Calu3 (cell line): ENCODE data around the gene INSL4. TPM values are rescaled to one million over a fixed set of nuclear protein-coding genes. Genes with fewer than 3 reads are reported as not detected.

Experiments used
- Bru-seq: library from RNA; stranded (reverse); fragments of 400-500 nt; gene quantifications from one replicate; lab custom pipeline; 2021; lab: Mats Ljungman, UMichigan
- BruChase-seq, 2 experiments: library from RNA; stranded (reverse); fragments of 400-500 nt; gene quantifications; one replicate each; lab custom pipeline; 2021; lab: Mats Ljungman, UMichigan
- BruUV-seq: library from RNA; stranded (reverse); fragments of 400-500 nt; replicated peaks from 2 replicates; lab custom pipeline; 2021; lab: Mats Ljungman, UMichigan
- CTCF ChIA-PET: fragments of 300-600 bp; sonication (Branson Sonifier 250); formaldehyde crosslinking; loops from one replicate; lab custom pipeline; 2022; ENCODE audit warnings: antibody characterized with exemption; lab: Charles Lee
- DNase-seq: peaks from one replicate; pipeline ENCODE4 v3.0.0; 2022
- H3K27ac Mint-ChIP-seq: one replicate; pipeline ENCODE4 v1.8.0; 2022; ENCODE audit warnings: mixed read lengths; ENCODE audit not compliant: unreplicated experiment
- H3K27me3 Mint-ChIP-seq: one replicate; pipeline ENCODE4 v1.8.0; 2022; ENCODE audit warnings: mixed read lengths; ENCODE audit not compliant: unreplicated experiment
- H3K36me3 Mint-ChIP-seq: one replicate; pipeline ENCODE4 v1.8.0; 2022; ENCODE audit warnings: mild to moderate bottlenecking, moderate library complexity, mixed read lengths; ENCODE audit not compliant: insufficient read depth, unreplicated experiment
- H3K4me1 Mint-ChIP-seq: one replicate; pipeline ENCODE4 v1.8.0; 2022; ENCODE audit warnings: mild to moderate bottlenecking, low read depth, mixed read lengths; ENCODE audit not compliant: unreplicated experiment
- H3K4me3 Mint-ChIP-seq: one replicate; pipeline ENCODE4 v1.8.0; 2022; ENCODE audit warnings: mild to moderate bottlenecking, low read depth, moderate library complexity, mixed read lengths; ENCODE audit not compliant: unreplicated experiment
- H3K9me3 Mint-ChIP-seq: one replicate; pipeline ENCODE4 v1.8.0; 2022; ENCODE audit warnings: low read depth, mixed read lengths; ENCODE audit not compliant: unreplicated experiment
- CTCF ChIP-seq: fragments of 200-600 bp; IDR thresholded peaks from one replicate; pipeline ENCODE4 v1.8.0; 2022; ENCODE audit warnings: antibody characterized with exemption; ENCODE audit not compliant: unreplicated experiment
- intact Hi-C: fragments of 100-400 bp; cut with micrococcal nuclease; formaldehyde crosslinking; loops from one replicate; pipeline ENCODE4 v1.10.0; 2022; ENCODE audit not compliant: unreplicated experiment
- long read RNA-seq: library from polyadenylated mRNA; stranded (forward); transcript quantifications from one replicate; pipeline ENCODE4 v2.0.0, GENCODE V29; 2022
- total RNA-seq: library from RNA; stranded (reverse); gene quantifications from 2 replicates; pipeline ENCODE4 v1.2.3, GENCODE V29; 2022

Gene INSL4
- total RNA-seq (0.44 and 0.54 TPM in 2 replicates), Bru-seq, nascent RNA (percentile 20 among the genes with signal in this experiment), BruChase-seq, experiment 1, labeled RNA remaining after a 6-hour chase (percentile 37 among the genes with signal in this experiment), BruChase-seq, experiment 2, labeled RNA remaining after a 2-hour chase (percentile 33 among the genes with signal in this experiment)
- long read RNA-seq, transcript INSL4-201 (2 exons, 1,952 nt): major isoform, 6 of 8 reads
- long read RNA-seq, partial matches to known transcripts: 0 of 8 reads
- long read RNA-seq, other reads (novel, unspliced or antisense): 2 of 8 reads

GRCh38 chr9:5231212-5231611 is at the start of gene INSL4:
TSS of gene INSL4 (plus strand) at chr9:5231419. CDS start at chr9:5231524, 105 bp downstream.
- H3K4me3 Mint-ChIP-seq: no peak within 1 kb of the TSS
- intact Hi-C loops: no loop called here
- BruUV-seq: no TSS peak
- no peak within 1 kb of the TSS for H3K27ac Mint-ChIP-seq
- CTCF ChIA-PET: no interaction called here
- no peaks in the 10 kb centered on the region for H3K9me3 Mint-ChIP-seq
- H3K4me1 Mint-ChIP-seq: peaks cover 9% of the 10 kb centered on the region
- peak; percentile 24 for DNase-seq
- H3K27me3 Mint-ChIP-seq: peaks cover 7% of the 10 kb centered on the region
- H3K36me3 Mint-ChIP-seq: no peaks in the 10 kb centered on the region
- no peak for TF ChIP-seq CTCF

- DNase-seq: no peak
- peaks cover 5% of the 10 kb centered on the region for H3K4me1 Mint-ChIP-seq
- intact Hi-C loops: loop anchor here (5.0 to 10.0 kb wide), 2 partner anchors 418 to 430 kb away; no protein-coding TSS in a partner anchor
- H3K27me3 Mint-ChIP-seq: peaks cover 13% of the 10 kb centered on the region
- H3K9me3 Mint-ChIP-seq: no peaks in the 10 kb centered on the region
- no peaks in the 10 kb centered on the region for H3K36me3 Mint-ChIP-seq
- no peak overlapping the region for H3K27ac Mint-ChIP-seq
- BruUV-seq: no TSS peak
- CTCF ChIA-PET: interaction anchor here (0.7 to 2.2 kb wide), 2 partner anchors 136 to 718 kb away, joined by 3 to 17 read pairs; no protein-coding TSS in a partner anchor
- no peak for TF ChIP-seq CTCF
- H3K4me3 Mint-ChIP-seq: no peak overlapping the region
These were observed 46.4 kb upstream of the INSL4 start for GRCh38 chr9:5184776-5185175.

GRCh38 chr9:5185220-5185840 is 45.9 kb upstream of the INSL4 start, which contains the start of gene INSL6:
TSS of gene INSL6 (minus strand) at chr9:5185639. CDS start at chr9:5185602, 37 bp downstream.
- CTCF ChIA-PET: interaction anchor here (0.7 to 2.2 kb wide), 5 partner anchors 78 to 717 kb away, joined by 3 to 17 read pairs (median 11); partner anchors contain the start of gene PLGRKT
- no peaks in the 10 kb centered on the region for H3K36me3 Mint-ChIP-seq
- TF ChIP-seq CTCF: no peak

GRCh38 chr9:5186416-5187169 is 44.6 kb upstream of the INSL4 start:
- no peaks in the 10 kb centered on the region for H3K36me3 Mint-ChIP-seq
- no peaks in the 10 kb centered on the region for H3K9me3 Mint-ChIP-seq
- H3K27me3 Mint-ChIP-seq: peaks cover 13% of the 10 kb centered on the region
- peak; percentile 50 for TF ChIP-seq CTCF
- no TSS peak for BruUV-seq
- CTCF ChIA-PET: interaction anchor here (0.7 to 2.2 kb wide), 9 partner anchors 77 to 414 kb away, joined by 3 to 17 read pairs (median 9); partner anchors contain the start of gene PLGRKT
- peak; percentile 49 for DNase-seq
- intact Hi-C loops: loop anchor here (1.0 to 10.0 kb wide), 6 partner anchors 78 to 432 kb away; no protein-coding TSS in a partner anchor
- H3K4me3 Mint-ChIP-seq: no peak overlapping the region
- H3K27ac Mint-ChIP-seq: no peak overlapping the region
- peaks cover 5% of the 10 kb centered on the region for H3K4me1 Mint-ChIP-seq

More at GRCh38 chr9:5185220-5185840, 45.9 kb upstream of the INSL4 start, which contains the start of gene INSL6:
- Mint-ChIP-seq H3K27ac (no peak within 1 kb of the TSS), H3K4me3 (no peak within 1 kb of the TSS), H3K9me3 (no peaks in the 10 kb centered on the region), H3K27me3 (peaks cover 13% of the 10 kb centered on the region), H3K4me1 (peaks cover 5% of the 10 kb centered on the region)
- DNase-seq: no peak
- intact Hi-C loops: loop anchor here (5.0 to 10.0 kb wide), 2 partner anchors 417 to 431 kb away; no protein-coding TSS in a partner anchor
- BruUV-seq: no TSS peak
